Naive thymus-derived CD8-positive, alpha-beta T cell (primary cell): ENCODE data around the gene AGAP1. TPM values are rescaled to one million over a fixed set of nuclear protein-coding genes. Genes with fewer than 3 reads are reported as not detected.
A peak's percentile ranks its signal among the peaks of the same experiment; 100 is the strongest.

Source experiments
- ATAC-seq, 2 donors: fragments of 150-1000 bp; cut with Tn5 transposase in 1 of 2; sonication (Bioruptor Pico), chemical (Tn5 transposase) in 1 of 2; 1 replicate in 1 of 2; 2 replicates in 1 of 2; pipeline ENCODE4 v1.10.0; 2021; ENCODE audit warnings: mild to moderate bottlenecking in 2 of 2, moderate library complexity in 2 of 2
- POLR2A ChIA-PET: fragments of 350-600 bp; sonication (Branson Sonifier 250); formaldehyde crosslinking; loops from one replicate; lab custom pipeline; 2021; ENCODE audit warnings: antibody characterized with exemption; lab: Charles Lee
- DNase-seq, 10 donors: peaks; one replicate each; pipeline versions ENCODE4 v3.0.0 to v3.0.0-alpha.2; 2020 to 2022
- H3K27ac Mint-ChIP-seq, 10 donors: one replicate each; pipeline ENCODE4 v1.8.0; 2020 to 2022; ENCODE audit warnings: mild to moderate bottlenecking in 10 of 10, mixed read lengths in 10 of 10, moderate library complexity in 4 of 10, inconsistent platforms in 1 of 10
- H3K27me3 Mint-ChIP-seq, 5 donors: one replicate each; pipeline ENCODE4 v1.8.0; 2021 to 2022; ENCODE audit warnings: mixed read lengths in 5 of 5
- H3K36me3 Mint-ChIP-seq, 3 donors: one replicate each; pipeline ENCODE4 v1.8.0; 2020 to 2022; ENCODE audit warnings: mixed read lengths in 3 of 3, mild to moderate bottlenecking in 2 of 3, inconsistent platforms in 1 of 3
- H3K4me1 Mint-ChIP-seq, 4 donors: one replicate each; pipeline ENCODE4 v1.8.0; 2021 to 2022; ENCODE audit warnings: mixed read lengths in 4 of 4
- H3K4me3 Mint-ChIP-seq, 10 donors: one replicate each; pipeline ENCODE4 v1.8.0; 2020 to 2022; ENCODE audit warnings: mild to moderate bottlenecking in 10 of 10, mixed read lengths in 10 of 10, moderate library complexity in 6 of 10, inconsistent platforms in 1 of 10
- H3K9me3 Mint-ChIP-seq, 9 donors: one replicate each; pipeline ENCODE4 v1.8.0; 2020 to 2022; ENCODE audit warnings: mixed read lengths in 9 of 9, mild to moderate bottlenecking in 3 of 9, inconsistent platforms in 1 of 9, moderate library complexity in 1 of 9
- polyA plus RNA-seq, 3 donors: library from polyadenylated mRNA; unstranded; fragments of 300-500 nt; fragmentation: Illumina TruSeq; gene quantifications; one replicate each; pipeline ENCODE4 v1.2.3, GENCODE V29; 2021
- total RNA-seq, 8 experiments: library from RNA in 2 of 8; stranded (reverse) in 2 of 8; gene quantifications; one replicate each; pipeline ENCODE4 v1.2.3 and lab custom pipeline; 2021 to 2026

Gene AGAP1
- total and polyA plus RNA-seq, 5 experiments from 2014 or later, result 0.03 to 0.52 (median 0.29) TPM; not detected in 1

DNA sequence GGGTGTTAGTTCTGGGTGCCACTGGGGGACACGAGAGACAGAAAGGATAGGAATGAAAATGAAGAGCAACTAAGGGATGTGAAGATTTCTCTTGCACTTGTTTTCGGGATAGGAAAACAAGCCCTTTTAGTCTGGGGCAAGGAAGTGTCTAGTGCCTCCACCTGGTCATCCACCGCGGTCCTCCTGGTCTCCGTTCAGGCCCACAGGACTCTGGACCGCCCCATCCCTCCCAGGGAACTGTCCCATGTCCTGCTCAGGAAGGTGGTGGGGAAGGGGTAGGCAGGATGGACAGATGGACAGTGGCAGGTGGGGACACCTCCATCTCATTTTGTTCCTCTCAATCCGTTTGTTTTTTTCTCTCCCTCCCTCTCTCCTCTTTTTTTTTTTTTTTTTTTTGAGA is 45.9 kb downstream of the AGAP1 start:
- no peak for ATAC-seq
- no peak overlapping the region for H3K4me3 Mint-ChIP-seq
- no peaks in the 10 kb centered on the region for H3K36me3 Mint-ChIP-seq
- H3K9me3 Mint-ChIP-seq, result peaks cover 0 to 8% (median 0%) of the 10 kb centered on the region in 9 donors
- H3K27me3 Mint-ChIP-seq, result peaks cover 0 to 10% (median 1%) of the 10 kb centered on the region in 5 donors
- no peak overlapping the region for H3K27ac Mint-ChIP-seq
- no peaks in the 10 kb centered on the region for H3K4me1 Mint-ChIP-seq
- no peak for DNase-seq
- POLR2A ChIA-PET, result interaction anchor here (0.6 kb wide), 1 partner anchor 1860 kb away, joined by 4 read pairs; no protein-coding TSS in a partner anchor

- no peak overlapping the region for H3K27ac Mint-ChIP-seq
- H3K4me1 Mint-ChIP-seq, result no peaks in the 10 kb centered on the region
- no peak overlapping the region for H3K4me3 Mint-ChIP-seq
- no peaks in the 10 kb centered on the region for H3K36me3 Mint-ChIP-seq
- DNase-seq, result no peak
- POLR2A ChIA-PET, result no interaction called here
- peaks cover 0 to 8% (median 0%) of the 10 kb centered on the region in 9 donors for H3K9me3 Mint-ChIP-seq
- no peak for ATAC-seq
- H3K27me3 Mint-ChIP-seq, result peaks cover 0 to 10% (median 4%) of the 10 kb centered on the region in 5 donors
These were observed 47.2 kb downstream of the AGAP1 start for GRCh38 chr2:235541016-235541415.

GRCh38 chr2:235541838-235542549 is 48.2 kb downstream of the AGAP1 start:
- DNase-seq (peak in 1 of 10 donors; percentile 15), ATAC-seq (no peak)
- POLR2A ChIA-PET, result no interaction called here
- no peaks in the 10 kb centered on the region for H3K4me1 Mint-ChIP-seq
- no peaks in the 10 kb centered on the region for H3K36me3 Mint-ChIP-seq
- H3K9me3 Mint-ChIP-seq, result peaks cover 0 to 3% (median 0%) of the 10 kb centered on the region in 9 donors
- H3K27me3 Mint-ChIP-seq, result peaks cover 0 to 4% (median 4%) of the 10 kb centered on the region in 5 donors
- no peak overlapping the region for H3K27ac Mint-ChIP-seq
- no peak overlapping the region for H3K4me3 Mint-ChIP-seq

GRCh38 chr2:235542733-235543127 is 48.9 kb downstream of the AGAP1 start:
- Mint-ChIP-seq H3K4me3 (no peak overlapping the region), H3K36me3 (no peaks in the 10 kb centered on the region), H3K27ac (peak overlapping the region in 1 of 10 donors; percentile 86), H3K9me3 (peaks cover 0 to 2% (median 0%) of the 10 kb centered on the region in 9 donors), H3K4me1 (no peaks in the 10 kb centered on the region), H3K27me3 (peaks cover 0 to 4% (median 0%) of the 10 kb centered on the region in 5 donors)
- ATAC-seq (no peak), DNase-seq (peak in 1 of 10 donors; percentile 50)
- POLR2A ChIA-PET, result no interaction called here

DNA sequence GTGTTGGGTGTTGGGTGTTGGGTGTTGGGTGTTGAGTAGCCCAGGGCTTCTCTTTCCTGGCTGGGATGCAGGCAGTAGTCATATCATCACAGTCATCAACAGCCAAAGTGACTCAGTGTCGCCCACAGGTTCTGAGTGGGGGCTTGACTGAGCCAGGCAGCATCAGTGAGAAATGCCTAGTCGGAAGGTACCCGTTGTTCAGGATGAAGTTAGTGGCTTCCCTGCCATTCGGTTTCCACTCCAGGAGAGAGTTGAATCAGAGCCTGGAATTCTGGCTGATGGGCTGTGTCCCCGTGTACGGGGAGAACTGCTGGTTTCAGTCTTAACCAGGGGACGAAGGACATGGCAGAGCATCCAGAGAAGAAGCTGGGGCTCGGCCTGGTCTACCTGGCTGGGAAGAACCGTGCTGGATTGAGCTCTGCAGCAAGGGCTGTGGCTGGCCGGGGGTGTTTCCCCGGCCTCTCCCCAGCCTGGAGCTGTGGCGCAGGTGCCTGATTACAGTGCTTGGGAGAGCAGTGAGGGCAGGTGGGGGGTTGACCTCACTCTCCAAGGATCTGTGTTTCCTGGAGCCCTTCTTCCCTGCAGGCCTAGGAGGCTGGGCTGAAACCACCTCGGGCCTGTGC is 49.4 kb downstream of the AGAP1 start:
- no peaks in the 10 kb centered on the region for H3K36me3 Mint-ChIP-seq
- DNase-seq, result peak in 1 of 10 donors; percentile 32
- H3K9me3 Mint-ChIP-seq, result peaks cover 0 to 2% (median 0%) of the 10 kb centered on the region in 9 donors
- ATAC-seq, result no peak
- H3K4me1 Mint-ChIP-seq, result no peaks in the 10 kb centered on the region
- peak overlapping the region in 1 of 10 donors; percentile 27 for H3K4me3 Mint-ChIP-seq
- POLR2A ChIA-PET, result no interaction called here
- H3K27ac Mint-ChIP-seq, result no peak overlapping the region
- peaks cover 0 to 5% (median 0%) of the 10 kb centered on the region in 5 donors for H3K27me3 Mint-ChIP-seq

GRCh38 chr2:235543851-235544688 is 50.2 kb downstream of the AGAP1 start:
- Mint-ChIP-seq H3K27ac (no peak overlapping the region), H3K4me3 (no peak overlapping the region), H3K9me3 (peaks cover 0 to 2% (median 0%) of the 10 kb centered on the region in 9 donors), H3K27me3 (peaks cover 0 to 6% (median 0%) of the 10 kb centered on the region in 5 donors), H3K36me3 (no peaks in the 10 kb centered on the region), H3K4me1 (no peaks in the 10 kb centered on the region)
- ATAC-seq (no peak), DNase-seq (peak in 1 of 10 donors; percentile 19)
- POLR2A ChIA-PET, result no interaction called here

DNA sequence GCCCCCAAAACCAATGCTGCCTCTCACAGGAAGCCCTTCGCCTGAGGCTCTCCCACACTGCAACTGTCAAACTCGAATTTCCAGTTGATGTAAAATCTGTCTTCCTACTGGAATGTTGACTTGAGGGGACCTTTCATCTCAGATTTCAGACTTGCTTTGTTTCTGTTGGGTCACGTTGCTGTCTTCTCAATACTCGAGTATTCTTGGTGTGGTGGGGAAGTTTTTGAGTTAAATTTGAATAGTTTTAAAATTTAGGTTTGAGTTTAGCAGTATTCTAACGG is 50.8 kb downstream of the AGAP1 start:
- Mint-ChIP-seq H3K9me3 (peaks cover 0 to 2% (median 0%) of the 10 kb centered on the region in 9 donors), H3K27ac (no peak overlapping the region), H3K4me3 (no peak overlapping the region), H3K4me1 (no peaks in the 10 kb centered on the region), H3K27me3 (peaks cover 0 to 9% (median 3%) of the 10 kb centered on the region in 5 donors), H3K36me3 (no peaks in the 10 kb centered on the region)
- POLR2A ChIA-PET, result no interaction called here
- ATAC-seq (no peak), DNase-seq (peak in 1 of 10 donors; percentile 4)

- ATAC-seq (no peak), DNase-seq (peak in 1 of 10 donors; percentile 50)
- Mint-ChIP-seq H3K27me3 (peaks cover 0 to 16% (median 4%) of the 10 kb centered on the region in 5 donors), H3K9me3 (peaks cover 0 to 2% (median 0%) of the 10 kb centered on the region in 9 donors), H3K27ac (no peak overlapping the region), H3K4me1 (no peaks in the 10 kb centered on the region), H3K4me3 (no peak overlapping the region), H3K36me3 (no peaks in the 10 kb centered on the region)
- POLR2A ChIA-PET, result no interaction called here
These were observed 51.7 kb downstream of the AGAP1 start for GRCh38 chr2:235545339-235546150.

GRCh38 chr2:235546151-235546435 is 52.2 kb downstream of the AGAP1 start:
- H3K4me1 Mint-ChIP-seq, result no peaks in the 10 kb centered on the region
- DNase-seq (no peak), ATAC-seq (no peak)
- H3K27me3 Mint-ChIP-seq, result peaks cover 0 to 18% (median 4%) of the 10 kb centered on the region in 5 donors
- no peak overlapping the region for H3K27ac Mint-ChIP-seq
- POLR2A ChIA-PET, result no interaction called here
- H3K9me3 Mint-ChIP-seq, result peaks cover 0 to 2% (median 0%) of the 10 kb centered on the region in 9 donors
- H3K36me3 Mint-ChIP-seq, result no peaks in the 10 kb centered on the region
- H3K4me3 Mint-ChIP-seq, result no peak overlapping the region

- Mint-ChIP-seq H3K27ac (no peak overlapping the region), H3K4me3 (no peak overlapping the region), H3K27me3 (peaks cover 0 to 21% (median 4%) of the 10 kb centered on the region in 5 donors), H3K4me1 (no peaks in the 10 kb centered on the region), H3K9me3 (peaks cover 0 to 2% (median 0%) of the 10 kb centered on the region in 9 donors), H3K36me3 (no peaks in the 10 kb centered on the region)
- ATAC-seq (no peak), DNase-seq (peak in 1 of 10 donors; percentile 19)
- POLR2A ChIA-PET, result no interaction called here
These were observed 52.6 kb downstream of the AGAP1 start for GRCh38 chr2:235546436-235546835.

DNA sequence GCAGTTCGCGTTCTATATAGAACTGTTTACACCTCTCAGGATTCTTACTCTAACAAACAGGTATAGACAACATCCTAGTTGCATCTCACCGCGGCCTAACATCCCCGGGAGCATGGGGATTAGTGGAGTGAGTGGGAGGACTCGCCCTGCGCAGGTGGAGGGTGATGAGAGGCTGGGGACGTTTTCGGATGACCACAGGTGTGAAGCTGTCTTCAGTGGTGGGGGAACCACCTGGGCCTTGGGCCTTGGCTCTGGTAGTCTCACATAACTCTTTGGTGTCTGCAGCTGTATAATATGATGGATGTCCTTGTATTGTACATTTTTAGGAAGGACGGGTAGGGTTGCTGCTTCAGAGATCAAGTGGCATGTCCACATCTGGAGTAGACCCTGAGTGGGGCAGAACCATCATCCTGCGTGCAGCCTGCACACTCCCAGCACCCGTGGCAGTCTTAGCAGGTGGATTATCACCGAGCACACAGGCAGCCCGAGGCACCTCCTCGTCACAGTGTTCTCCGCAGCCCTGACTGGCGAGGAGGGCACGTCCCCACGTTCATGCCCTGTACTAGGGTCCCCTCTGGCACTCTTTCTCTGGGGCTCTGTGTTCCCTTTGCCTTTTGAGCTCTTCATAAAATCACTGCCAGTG is 56.0 kb downstream of the AGAP1 start:
- H3K27ac Mint-ChIP-seq, result no peak overlapping the region
- POLR2A ChIA-PET, result no interaction called here
- ATAC-seq, result no peak
- no peaks in the 10 kb centered on the region for H3K36me3 Mint-ChIP-seq
- no peaks in the 10 kb centered on the region for H3K4me1 Mint-ChIP-seq
- no peaks in the 10 kb centered on the region for H3K9me3 Mint-ChIP-seq
- H3K27me3 Mint-ChIP-seq, result peaks cover 5 to 55% (median 24%) of the 10 kb centered on the region in 5 donors
- DNase-seq, result peak in 1 of 10 donors; percentile 6
- no peak overlapping the region for H3K4me3 Mint-ChIP-seq

DNA sequence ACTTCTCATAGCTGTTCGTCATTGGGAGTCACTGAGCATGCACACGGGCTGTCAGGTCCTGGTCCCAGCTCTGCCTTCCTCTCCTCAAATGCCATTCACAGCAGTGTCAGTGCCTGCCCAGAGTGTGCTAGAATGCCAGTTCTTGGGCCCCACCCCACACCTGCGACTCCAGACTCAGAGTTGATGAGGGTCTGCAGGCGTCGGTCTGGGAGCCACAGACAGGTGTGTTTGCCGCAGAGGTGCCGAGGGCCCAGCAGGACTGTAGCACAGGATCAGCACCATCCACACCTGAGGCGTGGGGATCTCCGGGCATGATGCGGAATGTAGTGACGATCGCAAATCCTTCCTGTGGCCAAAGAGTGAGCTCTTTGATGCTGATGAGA is 56.5 kb downstream of the AGAP1 start:
- H3K9me3 Mint-ChIP-seq, result no peaks in the 10 kb centered on the region

More for the DNA sequence above, 56.5 kb downstream of the AGAP1 start:
- Mint-ChIP-seq H3K36me3 (no peaks in the 10 kb centered on the region), H3K27me3 (peaks cover 5 to 60% (median 26%) of the 10 kb centered on the region in 5 donors), H3K27ac (no peak overlapping the region), H3K4me3 (no peak overlapping the region), H3K4me1 (no peaks in the 10 kb centered on the region)
- ATAC-seq, result no peak
- DNase-seq, result peak in 1 of 10 donors; percentile 23
- POLR2A ChIA-PET, result no interaction called here
